ENCODE data around the gene PTPRCAP.

DNA sequence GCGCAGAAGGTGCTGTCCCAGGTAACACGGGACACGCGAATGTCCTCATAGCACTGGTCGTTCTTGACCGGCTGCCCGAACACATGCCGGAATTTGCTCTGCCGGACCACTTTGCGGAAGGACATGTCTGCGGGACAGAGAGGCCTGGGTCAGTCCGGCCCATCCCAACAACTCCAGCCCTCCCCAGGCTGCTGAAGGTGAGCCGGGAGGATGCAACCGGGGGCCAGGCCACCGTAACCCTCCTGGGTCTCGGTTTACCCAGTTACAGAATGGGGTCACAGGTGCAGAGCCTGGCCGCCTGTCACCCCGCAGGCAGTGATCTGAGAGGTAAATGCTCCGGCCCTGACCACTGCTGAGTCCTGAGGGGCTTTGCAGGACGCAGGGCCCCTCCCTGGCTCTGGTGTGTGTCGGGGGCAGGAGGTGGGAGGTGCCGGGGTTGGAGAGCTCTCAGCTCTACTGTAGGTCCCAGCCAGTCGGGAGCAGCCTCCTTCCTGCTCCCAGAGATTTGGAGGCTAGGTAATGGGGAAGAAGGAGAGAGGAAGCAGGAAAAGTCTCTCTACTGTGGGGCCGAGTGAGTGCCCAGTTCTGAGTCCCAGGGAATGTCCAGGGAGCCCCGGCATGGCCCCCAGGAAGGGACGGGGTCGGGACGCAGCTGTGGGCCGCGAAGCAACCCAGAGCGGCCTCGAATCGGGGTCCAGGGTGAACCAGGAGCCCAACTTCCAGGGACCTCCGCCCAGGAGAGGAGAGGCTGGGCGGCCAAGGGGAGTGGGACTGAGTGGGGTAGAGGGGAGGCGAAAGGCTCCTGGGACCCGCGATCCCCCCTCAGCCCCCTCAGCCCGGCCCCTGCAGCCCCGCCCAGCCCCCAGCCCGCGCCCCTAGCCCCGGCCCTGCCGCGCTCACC is 5.3 kb upstream of the PTPRCAP start:
- TF ChIP-seq, protein P1, sequence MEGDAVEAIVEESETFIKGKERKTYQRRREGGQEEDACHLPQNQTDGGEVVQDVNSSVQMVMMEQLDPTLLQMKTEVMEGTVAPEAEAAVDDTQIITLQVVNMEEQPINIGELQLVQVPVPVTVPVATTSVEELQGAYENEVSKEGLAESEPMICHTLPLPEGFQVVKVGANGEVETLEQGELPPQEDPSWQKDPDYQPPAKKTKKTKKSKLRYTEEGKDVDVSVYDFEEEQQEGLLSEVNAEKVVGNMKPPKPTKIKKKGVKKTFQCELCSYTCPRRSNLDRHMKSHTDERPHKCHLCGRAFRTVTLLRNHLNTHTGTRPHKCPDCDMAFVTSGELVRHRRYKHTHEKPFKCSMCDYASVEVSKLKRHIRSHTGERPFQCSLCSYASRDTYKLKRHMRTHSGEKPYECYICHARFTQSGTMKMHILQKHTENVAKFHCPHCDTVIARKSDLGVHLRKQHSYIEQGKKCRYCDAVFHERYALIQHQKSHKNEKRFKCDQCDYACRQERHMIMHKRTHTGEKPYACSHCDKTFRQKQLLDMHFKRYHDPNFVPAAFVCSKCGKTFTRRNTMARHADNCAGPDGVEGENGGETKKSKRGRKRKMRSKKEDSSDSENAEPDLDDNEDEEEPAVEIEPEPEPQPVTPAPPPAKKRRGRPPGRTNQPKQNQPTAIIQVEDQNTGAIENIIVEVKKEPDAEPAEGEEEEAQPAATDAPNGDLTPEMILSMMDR (IDR thresholded peaks at IDR 0.05; ENCODE audit: low read depth, low read length): no peak
- TF ChIP-seq POLR2A (IDR thresholded peaks at IDR 0.05; ENCODE audit: extremely low read depth, insufficient read length): no peak
- no peak for TF ChIP-seq MYC (IDR thresholded peaks at IDR 0.05; ENCODE audit: low read depth, low read length)

All from NB4 (cell line).